Muscle layer of duodenum (tissue), 2 donors: ENCODE results near the gene REN.
A peak's percentile ranks its signal among the peaks of the same experiment; 100 is the strongest.

Source experiments
- H3K27ac ChIP-seq: one replicate; pipeline ENCODE4 v1.7.0; 2013; ENCODE audit warnings: mild to moderate bottlenecking, low read length
- H3K27me3 ChIP-seq: one replicate; pipeline ENCODE4 v1.7.0; 2013; ENCODE audit warnings: low read depth, mild to moderate bottlenecking, control low read depth, low read length
- H3K36me3 ChIP-seq, 2 donors: one replicate each; pipeline ENCODE4 v1.7.0; 2013; ENCODE audit warnings: low read length in 2 of 2, control low read depth in 1 of 2, mild to moderate bottlenecking in 1 of 2; ENCODE audit not compliant: insufficient read depth in 2 of 2, control insufficient read depth in 1 of 2
- H3K4me1 ChIP-seq, 2 donors: one replicate each; pipeline ENCODE4 v1.7.0; 2013; ENCODE audit warnings: low read length in 2 of 2, mild to moderate bottlenecking in 2 of 2, control low read depth in 1 of 2, moderate library complexity in 1 of 2; ENCODE audit not compliant: insufficient read depth in 2 of 2, control insufficient read depth in 1 of 2
- H3K4me3 ChIP-seq, 2 donors: one replicate each; pipeline ENCODE4 v1.7.0; 2013; ENCODE audit warnings: low read length in 2 of 2, low read depth in 1 of 2, mild to moderate bottlenecking in 1 of 2
- H3K9me3 ChIP-seq, 2 donors: one replicate each; pipeline ENCODE4 v1.7.0; 2013; ENCODE audit warnings: low read length in 2 of 2, control low read depth in 1 of 2, mild to moderate bottlenecking in 1 of 2; ENCODE audit not compliant: control insufficient read depth in 1 of 2
- donor health status: healthy.

The REN gene

DNA sequence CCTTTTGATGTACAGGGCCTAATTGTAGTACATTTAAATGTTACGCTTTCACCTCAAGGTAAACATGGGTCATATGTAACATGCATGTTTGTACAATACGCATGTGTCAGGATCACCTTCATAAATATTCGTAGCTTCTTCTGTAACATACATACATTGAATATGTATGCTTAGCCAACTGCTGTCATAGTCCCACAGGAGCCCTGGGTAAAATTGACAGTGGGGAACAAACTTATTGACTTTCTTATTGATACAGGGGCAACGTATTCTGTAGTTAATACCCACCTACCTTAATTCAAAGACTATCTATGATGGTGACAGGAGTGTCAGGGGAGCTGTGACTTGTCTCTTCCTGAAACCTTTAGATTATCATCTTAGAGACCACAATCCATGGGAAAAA is 3.7 kb upstream of the REN start:
- Histone ChIP-seq H3K27ac (no peak overlapping the region), H3K4me1 (no peaks in the 10 kb centered on the region), H3K27me3 (no peaks in the 10 kb centered on the region), H3K4me3 (no peak overlapping the region), H3K36me3 (no peaks in the 10 kb centered on the region), H3K9me3 (peaks cover 0 to 16% of the 10 kb centered on the region in 2 donors)

DNA sequence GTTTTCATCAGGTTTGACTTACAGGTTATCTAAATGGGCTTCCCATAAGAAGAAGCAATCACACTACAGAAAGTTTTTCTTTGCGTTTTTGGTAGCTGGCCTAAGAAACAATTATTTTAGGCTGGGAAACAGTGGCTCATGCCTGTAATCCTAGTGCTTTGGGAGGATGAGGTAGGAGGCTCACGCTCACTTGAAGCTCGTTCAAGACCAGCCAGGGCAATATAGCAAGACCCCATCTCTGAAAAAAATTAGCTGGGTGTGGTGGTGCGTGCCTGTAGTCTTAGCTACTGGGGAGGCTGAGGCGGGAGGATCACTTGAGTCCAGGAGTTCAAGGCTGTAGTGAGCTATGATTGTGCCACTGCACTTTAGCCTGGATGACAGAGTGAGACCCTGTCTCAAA is 1.6 kb upstream of the REN start:
- H3K36me3 ChIP-seq: no peaks in the 10 kb centered on the region
- H3K27ac ChIP-seq: no peak overlapping the region
- H3K4me3 ChIP-seq: no peak overlapping the region
- no peaks in the 10 kb centered on the region for H3K4me1 ChIP-seq
- no peaks in the 10 kb centered on the region for H3K27me3 ChIP-seq
- H3K9me3 ChIP-seq: peaks cover 0 to 16% of the 10 kb centered on the region in 2 donors

DNA sequence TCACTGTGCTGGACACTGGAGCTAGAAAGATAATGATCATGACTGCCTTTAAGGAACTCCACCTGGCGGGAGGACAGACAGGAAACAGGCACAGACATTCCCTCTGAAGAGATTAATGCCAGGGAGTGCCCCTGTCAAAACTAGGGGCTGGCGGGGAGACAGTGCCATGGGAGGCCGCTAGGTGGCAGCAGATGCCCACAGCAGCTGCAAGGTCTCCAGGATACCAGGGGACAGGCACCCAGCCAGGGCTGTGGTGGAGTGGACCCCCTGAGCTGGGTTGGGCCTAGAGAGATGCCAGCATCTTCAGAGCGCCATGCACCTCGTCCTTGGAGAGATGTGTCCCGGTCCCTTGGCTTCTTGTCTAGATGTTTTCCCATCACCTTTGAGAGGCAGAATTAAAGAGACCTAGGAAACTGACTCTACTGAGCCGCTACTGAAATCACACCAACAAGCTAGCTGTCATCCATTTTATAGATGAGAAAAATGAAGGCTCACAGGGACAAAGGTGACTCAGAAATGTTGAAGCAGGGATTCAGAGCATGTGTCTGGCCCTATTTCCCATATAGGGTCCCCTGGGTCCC is 3.6 kb downstream of the REN start:
- no peaks in the 10 kb centered on the region for H3K9me3 ChIP-seq
- H3K27ac ChIP-seq: no peak overlapping the region
- no peaks in the 10 kb centered on the region for H3K4me1 ChIP-seq
- no peaks in the 10 kb centered on the region for H3K36me3 ChIP-seq
- peaks cover 8% of the 10 kb centered on the region for H3K27me3 ChIP-seq
- no peak overlapping the region for H3K4me3 ChIP-seq

GRCh38 chr1:204161609-204162493 is 4.3 kb downstream of the REN start:
- peaks cover 8% of the 10 kb centered on the region for H3K27me3 ChIP-seq
- H3K4me1 ChIP-seq: no peaks in the 10 kb centered on the region
- no peak overlapping the region for H3K27ac ChIP-seq
- H3K9me3 ChIP-seq: no peaks in the 10 kb centered on the region
- no peaks in the 10 kb centered on the region for H3K36me3 ChIP-seq
- no peak overlapping the region for H3K4me3 ChIP-seq

- H3K27me3 ChIP-seq: peaks cover 8% of the 10 kb centered on the region
- no peaks in the 10 kb centered on the region for H3K9me3 ChIP-seq
- no peak overlapping the region for H3K4me3 ChIP-seq
- H3K27ac ChIP-seq: no peak overlapping the region
- H3K36me3 ChIP-seq: no peaks in the 10 kb centered on the region
- H3K4me1 ChIP-seq: no peaks in the 10 kb centered on the region
Measured at GRCh38 chr1:204157962-204158361, 8.2 kb downstream of the REN start.

DNA sequence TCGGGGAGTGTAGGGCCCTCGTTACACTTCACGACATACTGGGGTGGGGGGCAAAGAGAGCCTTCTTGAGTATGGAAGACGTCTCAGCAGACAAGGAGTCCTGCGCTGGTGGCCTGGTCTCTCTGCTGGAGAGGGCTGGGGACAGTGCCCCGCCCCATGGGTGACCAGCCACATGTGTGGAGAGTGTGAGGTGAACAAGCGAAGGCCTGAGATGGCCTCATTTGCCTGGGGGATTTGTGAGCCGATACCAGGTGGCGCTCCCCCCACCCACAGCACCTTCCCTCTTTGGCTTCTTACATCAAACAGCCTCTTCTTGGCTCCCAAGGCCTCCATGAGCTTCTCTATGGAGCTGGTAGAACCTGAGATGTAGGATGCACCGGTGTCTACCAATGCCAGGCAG is 10.3 kb downstream of the REN start:
- Histone ChIP-seq H3K9me3 (no peaks in the 10 kb centered on the region), H3K27me3 (no peaks in the 10 kb centered on the region), H3K4me3 (no peak overlapping the region), H3K4me1 (peaks cover 0 to 8% of the 10 kb centered on the region in 2 donors), H3K27ac (no peak overlapping the region), H3K36me3 (no peaks in the 10 kb centered on the region)

- H3K4me1 ChIP-seq: peaks cover 0 to 8% of the 10 kb centered on the region in 2 donors
Measured at GRCh38 chr1:204154568-204155255, 11.4 kb downstream of the REN start.

DNA sequence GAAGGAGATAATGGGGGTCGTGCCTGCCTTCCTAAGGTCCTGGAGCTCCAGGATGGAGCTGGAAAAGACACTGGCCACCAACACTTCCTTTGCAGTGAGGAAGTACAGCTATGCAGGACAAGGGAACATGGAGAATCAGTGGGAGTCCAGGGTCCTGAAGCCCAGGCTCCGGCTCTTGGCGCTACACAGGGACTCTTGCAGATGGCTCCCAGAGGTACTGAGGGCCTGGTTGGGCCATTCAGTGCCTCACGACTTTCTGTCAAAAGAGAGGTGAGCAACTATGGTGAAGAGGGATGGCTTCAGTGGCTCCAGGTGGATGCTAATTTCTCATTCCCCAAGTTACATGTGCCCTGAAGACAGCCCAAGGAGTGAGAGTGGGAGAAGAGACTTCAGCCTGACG is 12.5 kb downstream of the REN start:
- Histone ChIP-seq H3K4me3 (no peak overlapping the region), H3K4me1 (peaks cover 0 to 8% of the 10 kb centered on the region in 2 donors), H3K9me3 (no peaks in the 10 kb centered on the region), H3K27me3 (no peaks in the 10 kb centered on the region), H3K27ac (no peak overlapping the region), H3K36me3 (no peaks in the 10 kb centered on the region)

More at GRCh38 chr1:204154568-204155255, 11.4 kb downstream of the REN start:
- Histone ChIP-seq H3K9me3 (no peaks in the 10 kb centered on the region), H3K27ac (no peak overlapping the region), H3K27me3 (no peaks in the 10 kb centered on the region), H3K4me3 (no peak overlapping the region), H3K36me3 (no peaks in the 10 kb centered on the region)

DNA sequence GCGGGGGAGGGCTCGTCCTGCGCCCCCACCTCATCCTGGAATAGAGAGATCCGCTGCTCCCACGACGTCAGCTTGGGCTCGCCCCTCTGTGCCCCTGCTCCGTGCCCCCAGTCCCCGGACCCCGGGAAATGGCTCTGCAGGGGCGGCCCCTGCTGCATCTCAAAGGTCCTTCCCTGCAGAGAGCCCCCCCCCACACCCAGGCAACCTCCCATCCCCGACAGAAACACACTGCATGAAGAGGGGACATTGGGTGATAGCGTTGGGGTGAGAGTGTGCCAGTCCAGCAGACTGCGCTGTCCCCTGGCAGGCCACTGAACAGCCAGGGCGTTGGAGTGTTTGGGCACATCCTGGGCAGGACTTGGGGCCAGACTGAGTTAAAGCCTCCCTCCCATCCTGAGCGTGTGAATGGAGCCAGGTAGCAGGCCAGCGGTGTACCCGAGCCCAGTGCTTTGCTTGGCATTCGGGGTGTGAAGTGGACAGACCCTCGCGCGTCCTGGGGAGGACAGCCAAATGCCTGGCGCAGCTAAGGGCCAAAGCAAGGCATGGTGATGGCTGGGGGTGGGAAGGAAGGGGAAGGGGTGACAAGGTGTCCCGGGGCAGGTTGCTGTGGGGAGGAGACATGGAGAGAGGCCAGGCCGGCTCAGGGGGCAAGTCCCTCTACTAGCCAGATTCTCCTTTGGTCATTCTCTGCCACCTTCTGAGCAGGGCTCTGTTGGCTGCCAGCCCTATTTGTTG is 13.7 kb downstream of the REN start:
- peaks cover 0 to 8% of the 10 kb centered on the region in 2 donors for H3K4me1 ChIP-seq
- H3K27me3 ChIP-seq: no peaks in the 10 kb centered on the region
- H3K36me3 ChIP-seq: no peaks in the 10 kb centered on the region
- no peaks in the 10 kb centered on the region for H3K9me3 ChIP-seq
- no peak overlapping the region for H3K27ac ChIP-seq
- H3K4me3 ChIP-seq: peak overlapping the region in 1 of 2 donors; percentile 57

DNA sequence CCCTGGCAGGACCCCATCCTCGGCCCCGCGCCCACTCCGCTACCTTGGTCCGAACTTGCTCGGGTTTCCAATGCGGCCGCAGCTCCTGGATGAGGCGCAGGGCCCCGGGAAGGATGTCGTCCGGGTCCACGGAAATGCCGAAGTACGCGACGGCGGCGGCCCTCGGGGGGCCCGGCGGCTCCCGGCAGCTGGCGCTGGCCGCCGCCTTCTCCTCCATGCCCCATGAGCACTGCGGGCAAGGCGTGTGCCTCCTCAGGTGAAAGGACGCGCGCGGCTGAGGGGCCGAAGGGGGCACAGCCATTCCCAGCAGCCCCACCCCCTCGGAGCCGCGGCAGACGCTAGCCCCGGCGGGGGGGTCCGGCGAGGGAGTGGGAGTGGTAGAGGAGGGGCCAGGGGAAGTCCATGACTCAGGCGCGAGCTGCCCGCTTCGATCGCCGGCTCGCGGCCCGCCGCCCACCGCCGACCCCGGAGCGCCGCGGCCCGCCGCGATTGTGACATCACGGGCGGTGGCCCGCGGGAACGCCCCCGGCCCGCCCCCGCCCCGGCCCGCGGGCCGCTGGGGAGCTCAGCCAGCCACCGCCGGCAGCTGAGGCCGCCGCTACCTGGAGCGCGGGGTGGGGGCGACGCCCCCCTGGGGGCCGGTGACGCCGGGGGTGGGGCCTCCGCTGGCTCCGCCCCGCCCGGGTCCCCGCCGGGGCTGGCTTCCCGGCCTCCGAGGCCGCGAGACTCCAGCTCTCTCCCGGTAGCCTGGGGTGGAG is 14.4 kb downstream of the REN start, which contains the start of gene ETNK2:
TSS of gene ETNK2 (minus strand) at position 493 of the 758 bp plus-strand sequence. CDS start at position 301, 192 bp downstream.
- Histone ChIP-seq H3K4me3 (peak within 1 kb of the TSS; percentile 26 to 72), H3K36me3 (no peaks in the 10 kb centered on the region), H3K27me3 (no peaks in the 10 kb centered on the region), H3K27ac (no peak within 1 kb of the TSS), H3K4me1 (peaks cover 0 to 8% of the 10 kb centered on the region in 2 donors), H3K9me3 (no peaks in the 10 kb centered on the region)
